GM21786 (cell line): Measurements from ENCODE around the gene LSM5.

Experiments used
- ATAC-seq: cut with Tn5 transposase; IDR thresholded peaks from one replicate; pipeline ENCODE4 v1.9.1; 2021; ENCODE audit not compliant: unreplicated experiment

The LSM5 gene

DNA sequence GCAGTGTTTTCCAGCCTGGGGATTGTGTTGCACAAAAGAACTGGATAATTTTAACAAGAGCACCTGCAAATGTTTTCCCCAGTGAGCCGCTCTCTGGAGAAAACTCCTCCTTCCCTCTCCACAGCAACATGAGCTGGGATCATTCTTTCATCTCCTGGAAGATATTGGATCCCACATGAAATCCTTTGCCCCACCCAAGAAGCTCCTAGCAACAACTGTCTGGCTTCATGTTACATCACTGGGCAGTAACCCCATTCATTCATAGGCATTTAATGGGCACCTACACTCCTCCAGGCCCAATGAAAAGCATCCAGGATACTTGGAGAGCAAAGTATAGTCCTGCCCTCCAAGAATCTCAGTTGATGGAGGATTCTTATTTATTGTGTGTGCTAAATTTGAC lies 27.2 kb downstream of the LSM5 start:
- ATAC-seq: no peak

GRCh38 chr7:32462451-32462850 lies 27.7 kb downstream of the LSM5 start:
- no peak for ATAC-seq

GRCh38 chr7:32461484-32461883 lies 28.7 kb downstream of the LSM5 start:
- no peak for ATAC-seq

DNA sequence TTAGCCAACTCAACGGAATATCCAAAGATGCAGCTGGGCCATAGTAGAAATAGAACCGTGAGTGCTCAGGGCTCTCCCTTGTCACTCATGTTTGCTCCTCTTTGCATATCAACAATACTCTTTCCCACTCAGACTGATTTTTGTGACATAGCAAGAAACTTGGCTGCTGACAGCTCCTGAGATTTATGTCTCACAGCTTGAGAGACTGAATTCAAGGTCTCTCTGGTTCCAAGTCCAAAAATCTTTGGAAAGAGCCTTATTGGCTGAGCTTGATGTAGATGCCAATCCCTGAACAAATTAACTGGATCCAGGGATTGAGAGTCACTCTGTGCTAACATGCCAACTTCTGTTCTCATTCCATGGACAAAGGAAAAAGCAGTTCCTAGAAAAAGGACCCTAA lies 30.4 kb downstream of the LSM5 start:
- no peak for ATAC-seq

GRCh38 chr7:32458025-32458424 lies 32.2 kb downstream of the LSM5 start:
- no peak for ATAC-seq

DNA sequence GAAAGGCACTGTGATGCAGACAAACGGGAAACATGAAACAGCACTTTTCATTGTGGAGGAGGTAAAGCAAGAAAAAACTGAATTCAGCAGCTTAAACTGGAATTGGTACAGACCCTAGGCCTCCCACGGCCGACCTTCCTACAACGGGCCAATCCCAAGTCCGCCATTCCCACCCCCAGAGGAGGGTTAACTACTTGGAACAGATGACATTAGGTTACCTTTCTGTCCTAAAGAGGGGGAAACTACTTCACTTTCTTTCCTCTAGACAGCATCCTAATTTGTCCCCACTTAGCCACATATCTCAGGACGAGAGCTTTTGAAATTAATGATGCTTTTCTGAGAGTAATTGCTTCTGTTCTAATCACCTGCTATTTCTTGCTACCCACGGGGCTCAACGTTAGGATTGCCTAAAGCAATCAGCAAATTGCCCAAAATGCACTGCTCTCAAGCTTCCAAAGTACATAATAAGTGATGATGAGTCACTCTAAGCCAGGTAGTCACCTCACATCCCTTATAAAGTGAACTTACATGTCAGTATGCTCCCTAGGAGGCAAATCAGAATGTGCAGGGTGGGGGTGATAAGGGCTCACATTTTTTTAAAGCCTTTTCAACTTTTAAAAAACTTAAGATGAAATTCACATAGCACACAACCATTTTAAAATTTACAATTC lies 36.7 kb downstream of the LSM5 start:
- ATAC-seq: no peak

DNA sequence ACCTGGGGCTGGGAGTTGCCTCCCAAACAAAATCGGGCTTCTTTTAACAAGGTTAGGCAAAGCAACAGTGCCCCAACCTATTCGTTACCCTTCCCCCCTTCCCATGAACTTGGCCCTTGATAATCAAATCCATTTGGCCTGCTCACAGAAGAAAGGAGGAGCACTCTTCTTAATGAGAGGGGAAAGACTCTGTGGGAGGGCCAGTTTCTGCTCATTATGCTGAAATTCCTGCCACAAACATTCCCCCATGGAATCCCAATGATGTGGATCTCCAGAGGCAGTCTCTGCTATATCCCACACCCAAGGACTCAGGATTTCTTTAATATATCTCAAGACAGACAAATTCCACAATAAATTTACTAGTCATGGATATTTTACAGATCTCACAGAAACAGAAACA lies 43.0 kb downstream of the LSM5 start:
- no peak for ATAC-seq

DNA sequence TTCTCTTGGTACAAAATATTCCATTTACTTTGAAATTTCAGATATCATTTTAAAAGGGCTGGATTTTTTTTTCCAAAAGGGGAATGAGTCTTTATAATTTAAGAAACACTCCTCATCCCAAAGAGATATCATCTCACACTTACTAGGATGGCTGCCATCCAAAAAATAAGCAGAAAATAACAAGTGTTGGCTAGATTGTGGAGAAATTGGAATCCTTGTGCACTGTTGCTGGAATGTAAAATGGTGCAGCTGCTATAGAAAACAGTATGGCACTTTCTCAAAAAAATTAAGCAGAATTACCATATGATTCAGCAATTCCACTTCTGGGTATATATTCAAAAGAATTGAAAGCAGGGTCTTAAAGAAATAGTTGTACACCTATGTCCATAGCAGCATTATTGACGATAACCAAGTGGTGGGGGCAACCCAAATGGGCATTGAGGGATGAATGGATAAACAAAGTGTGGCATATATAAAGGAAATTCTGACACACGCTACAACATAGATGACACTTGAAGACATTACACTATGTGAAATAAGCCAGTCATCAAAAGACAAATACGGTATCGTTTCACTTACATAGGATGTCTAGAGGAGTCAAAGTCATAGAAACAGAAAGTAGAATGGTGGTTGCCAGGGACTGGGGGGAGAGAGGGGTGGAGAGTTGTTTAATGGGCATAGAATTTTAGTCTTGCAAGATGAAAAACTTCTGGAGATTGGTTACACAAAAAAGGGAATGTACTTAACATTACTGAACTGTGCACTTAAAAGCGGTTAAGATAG lies 53.8 kb downstream of the LSM5 start:
- ATAC-seq: no peak
